ENCODE data around the gene CCDC3.
"Not testable (repeated sequence)": the region's sequence is repeated elsewhere in the genome, so short reads cannot be mapped to it uniquely, and the experiment has no call there.

Gene CCDC3

DNA sequence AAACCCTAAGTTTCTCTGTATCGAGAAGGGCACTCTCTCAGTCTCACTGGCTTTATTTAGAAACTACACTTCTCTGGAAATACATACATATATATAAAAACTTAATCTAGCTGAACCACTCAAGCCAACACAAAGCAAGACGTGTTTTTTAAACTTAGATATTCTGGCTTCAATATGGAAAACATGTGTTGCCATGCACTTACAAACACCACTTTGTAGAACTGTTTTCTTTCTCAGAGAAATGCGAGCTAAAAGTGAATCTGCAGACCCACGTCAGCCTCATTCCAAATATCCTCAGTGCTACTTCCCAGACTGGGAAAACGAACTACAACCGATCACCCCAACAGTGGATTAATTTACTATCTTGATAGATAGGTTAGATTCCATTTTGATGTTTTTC, 1.7 kb downstream of the CCDC3 start:
- no peak for DNase-seq

DNA sequence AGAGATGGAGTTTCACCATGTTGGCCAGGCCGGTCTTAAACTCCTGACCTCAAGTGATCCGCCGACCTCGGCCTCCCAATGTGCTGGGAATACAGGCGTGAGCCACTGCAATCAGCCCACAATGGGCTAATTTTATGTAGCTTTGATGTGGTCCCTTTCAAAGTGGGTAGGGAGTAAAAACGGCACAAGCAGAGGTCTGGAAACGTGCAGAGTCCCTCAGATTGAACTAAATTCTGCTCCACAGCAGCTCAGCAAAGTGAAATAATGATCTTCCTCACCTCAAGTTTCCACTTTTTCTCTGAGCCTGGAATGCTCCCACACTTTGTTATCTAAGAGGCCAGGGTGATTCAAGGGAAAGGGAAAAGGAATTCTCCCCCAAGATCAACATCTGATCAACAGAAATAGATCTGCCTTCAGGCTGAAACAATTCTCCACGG, 6.1 kb downstream of the CCDC3 start:
- DNase-seq: no peak

- DNase-seq: no peak
Measured at GRCh38 chr10:12993595-12993994, 7.9 kb downstream of the CCDC3 start.

DNA sequence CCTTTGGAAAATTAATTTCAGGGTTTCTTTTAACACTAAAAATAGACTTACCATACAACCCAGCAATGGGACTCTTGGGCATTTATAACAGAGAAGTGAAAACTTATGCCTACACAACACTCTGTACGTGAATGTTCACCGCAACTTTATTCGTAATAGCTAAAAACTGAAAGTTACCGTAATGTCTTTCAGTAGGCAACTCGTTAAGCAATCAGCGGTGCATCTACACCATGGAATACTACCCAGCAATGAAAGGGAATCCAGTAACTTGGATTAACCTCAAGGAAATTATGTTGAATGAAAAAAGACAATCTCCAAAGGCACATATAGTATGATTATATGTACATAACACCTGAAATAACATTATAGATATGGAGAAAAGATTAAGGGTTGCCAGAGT, 16.2 kb downstream of the CCDC3 start:
- no peak for DNase-seq

- no peak for DNase-seq
Measured at GRCh38 chr10:12984165-12984747, 17.3 kb downstream of the CCDC3 start.

GRCh38 chr10:12983568-12983967, 17.9 kb downstream of the CCDC3 start:
- not testable (repeated sequence) for DNase-seq

DNA sequence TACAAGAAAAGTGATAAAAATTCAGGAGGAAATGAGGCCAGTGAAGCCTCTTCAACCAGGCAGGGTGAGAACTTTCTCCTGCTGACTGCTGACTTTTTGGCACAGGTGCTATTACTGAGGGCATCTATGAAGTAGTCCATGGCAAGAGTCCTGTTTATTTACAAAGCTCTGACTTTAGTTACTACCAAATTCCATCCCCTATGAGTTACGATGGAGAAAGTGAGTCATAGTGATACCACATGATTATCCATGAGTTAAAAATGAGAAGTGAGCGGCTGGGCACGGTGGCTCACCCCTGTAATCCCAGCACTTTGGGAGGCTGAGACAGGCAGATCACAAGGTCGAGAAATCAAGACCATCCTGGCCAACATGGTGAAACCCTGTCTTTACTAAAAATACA, 19.9 kb downstream of the CCDC3 start:
- DNase-seq: no peak

DNA sequence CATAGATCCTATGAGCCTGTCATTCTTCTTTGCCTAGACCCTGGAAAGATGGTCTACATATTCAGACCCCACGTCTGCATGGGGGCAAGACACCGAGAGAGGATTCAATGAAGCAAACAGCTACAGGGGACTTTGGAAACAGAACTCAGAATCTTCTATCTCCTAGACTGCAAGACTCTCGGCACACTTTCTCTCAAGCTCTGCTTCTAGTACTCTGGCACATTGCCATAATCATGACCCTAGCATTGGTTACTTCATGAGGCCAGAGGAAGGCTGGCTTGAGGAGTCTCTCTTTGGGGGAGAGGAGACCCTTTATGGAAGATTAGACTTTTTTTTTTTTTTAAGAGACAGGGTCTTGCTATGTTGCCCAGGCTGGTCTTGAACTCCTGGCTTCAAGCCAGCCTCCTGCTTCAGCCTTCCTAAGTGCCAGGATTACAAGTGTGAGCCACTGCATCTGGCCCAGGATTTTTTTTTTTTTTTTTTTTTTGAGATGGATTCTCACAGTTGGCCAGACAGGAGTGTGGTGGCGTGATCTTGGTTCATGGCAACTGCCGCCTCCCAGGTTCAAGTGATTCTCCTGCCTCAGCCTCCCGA, 20.7 kb downstream of the CCDC3 start:
- DNase-seq: no peak

GRCh38 chr10:12980102-12980661, 21.3 kb downstream of the CCDC3 start:
- no peak for DNase-seq

GRCh38 chr10:12978891-12979290, 22.6 kb downstream of the CCDC3 start:
- DNase-seq: no peak

GRCh38 chr10:12975906-12976305, 25.6 kb downstream of the CCDC3 start:
- no peak for DNase-seq

DNA sequence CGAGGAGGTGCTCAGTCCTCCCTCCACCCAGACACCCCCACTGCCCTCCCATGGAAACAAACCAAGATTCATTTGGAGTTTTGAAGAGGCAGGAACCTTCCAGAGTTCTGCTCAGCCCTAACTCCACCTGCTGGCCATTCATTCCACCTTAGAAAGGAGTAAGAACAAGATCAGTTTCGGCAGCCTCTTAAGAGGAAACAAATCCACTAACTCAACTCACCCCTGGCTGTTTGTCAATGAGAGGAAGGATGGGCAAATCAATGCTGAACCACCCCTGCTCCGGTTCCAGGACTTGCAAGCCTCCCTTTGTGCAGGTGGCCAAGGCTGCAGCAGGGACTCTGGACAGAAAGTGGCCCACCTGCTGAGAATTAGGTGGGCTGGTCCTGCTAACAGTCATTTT, 26.2 kb downstream of the CCDC3 start:
- DNase-seq: no peak

GRCh38 chr10:12974491-12975199, 26.9 kb downstream of the CCDC3 start:
- no peak for DNase-seq

GRCh38 chr10:12974078-12974477, 27.4 kb downstream of the CCDC3 start:
- no peak for DNase-seq

- DNase-seq: no peak
Measured at GRCh38 chr10:12973149-12973718, 28.3 kb downstream of the CCDC3 start.

DNA sequence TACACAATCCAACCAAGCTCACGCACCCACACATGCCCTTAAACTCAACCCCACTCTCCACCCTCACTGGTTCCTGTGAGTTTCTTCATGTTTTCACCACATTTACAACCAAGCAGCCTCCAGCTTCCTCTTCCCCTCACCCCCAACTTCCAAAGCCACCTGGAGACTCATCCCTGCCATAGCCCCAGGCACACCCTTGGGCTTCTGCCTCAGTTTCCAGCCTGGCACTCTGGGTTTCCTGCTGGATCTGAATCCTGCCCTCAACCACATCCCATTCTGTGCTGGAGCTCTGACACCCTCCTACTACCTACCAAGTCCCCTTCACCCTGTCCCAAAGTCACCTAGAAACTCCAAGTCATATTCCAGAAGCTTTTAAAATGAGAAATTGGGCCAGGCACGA, 29.4 kb downstream of the CCDC3 start:
- no peak for DNase-seq

DNA sequence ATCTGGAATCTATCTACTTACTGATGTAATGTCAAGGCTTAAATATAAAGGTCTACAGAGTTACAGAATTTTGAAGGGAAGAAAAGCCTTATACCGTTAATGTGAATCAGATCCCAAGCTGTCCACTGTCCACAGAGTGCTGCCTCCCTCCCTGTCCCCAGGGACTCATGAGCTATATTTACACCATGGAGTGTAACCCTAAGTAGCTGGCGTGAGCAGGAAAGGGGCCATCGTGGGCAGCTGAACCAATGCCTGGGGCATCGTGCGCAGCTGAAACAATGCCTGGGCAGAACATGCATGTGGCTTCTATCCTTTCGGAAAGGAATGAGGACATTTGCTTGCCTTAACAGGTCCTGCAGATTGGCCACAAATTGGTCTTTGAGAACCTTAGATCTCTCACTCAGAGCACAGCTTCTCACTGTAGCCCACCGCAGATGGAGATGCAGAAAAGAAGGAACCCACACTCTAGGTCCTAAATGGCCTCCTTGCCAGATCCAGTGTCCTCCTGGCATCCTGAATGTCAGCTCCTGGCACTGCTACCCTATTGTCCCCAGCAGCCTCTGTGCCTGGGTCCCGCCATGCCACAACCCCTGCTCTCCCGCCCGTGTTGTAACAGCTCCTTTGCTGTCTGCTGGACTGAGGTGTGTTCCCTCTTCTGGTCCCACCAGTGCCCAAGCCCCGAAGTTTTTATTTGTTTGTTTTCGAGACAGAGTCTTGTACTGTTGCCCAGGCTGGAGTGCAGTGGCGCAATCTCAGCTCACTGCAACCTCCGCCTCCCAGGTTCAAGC, 30.3 kb downstream of the CCDC3 start:
- no peak for DNase-seq

- DNase-seq: no peak
Measured at GRCh38 chr10:12969951-12970350, 31.6 kb downstream of the CCDC3 start.

- no peak for DNase-seq
Measured at GRCh38 chr10:12966067-12966466, 35.4 kb downstream of the CCDC3 start.

DNA sequence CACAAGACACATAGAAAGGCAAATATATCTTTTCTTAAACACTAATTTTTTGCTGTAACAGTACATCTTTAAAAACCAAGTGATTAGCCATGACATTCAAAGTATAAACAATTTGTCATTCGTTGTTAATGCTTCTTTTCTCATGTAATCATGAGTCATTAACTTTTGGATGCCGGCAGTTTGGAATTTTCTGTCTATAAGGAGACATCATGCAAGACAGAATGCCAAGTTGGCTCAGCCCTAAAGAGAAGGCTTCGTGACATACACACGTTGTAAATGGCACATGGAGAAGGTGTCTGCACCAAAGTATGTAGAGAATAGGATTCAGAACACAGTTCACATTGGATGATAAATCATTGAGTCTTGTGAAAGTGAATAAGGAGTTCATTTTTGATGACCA, 35.9 kb downstream of the CCDC3 start:
- DNase-seq: no peak

DNA sequence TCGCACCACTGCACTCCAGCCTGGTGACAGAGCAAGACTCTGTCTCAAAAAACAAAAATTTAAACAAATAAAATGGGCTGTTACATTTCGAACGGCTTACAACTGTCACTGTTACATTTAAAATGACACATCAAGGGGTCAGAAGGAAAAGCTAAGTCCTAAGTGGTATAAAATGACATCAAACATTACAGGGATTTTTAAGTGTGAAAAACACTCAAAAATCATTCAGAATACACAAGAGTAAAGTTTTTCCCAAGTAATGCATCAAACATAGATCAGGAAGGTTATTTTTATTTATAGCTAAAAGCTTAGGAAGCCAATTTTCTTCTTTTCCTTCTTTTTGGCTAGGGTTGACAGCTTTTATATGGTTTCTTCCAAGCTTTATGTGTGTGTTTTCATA, 39.0 kb downstream of the CCDC3 start:
- no peak for DNase-seq

DNA sequence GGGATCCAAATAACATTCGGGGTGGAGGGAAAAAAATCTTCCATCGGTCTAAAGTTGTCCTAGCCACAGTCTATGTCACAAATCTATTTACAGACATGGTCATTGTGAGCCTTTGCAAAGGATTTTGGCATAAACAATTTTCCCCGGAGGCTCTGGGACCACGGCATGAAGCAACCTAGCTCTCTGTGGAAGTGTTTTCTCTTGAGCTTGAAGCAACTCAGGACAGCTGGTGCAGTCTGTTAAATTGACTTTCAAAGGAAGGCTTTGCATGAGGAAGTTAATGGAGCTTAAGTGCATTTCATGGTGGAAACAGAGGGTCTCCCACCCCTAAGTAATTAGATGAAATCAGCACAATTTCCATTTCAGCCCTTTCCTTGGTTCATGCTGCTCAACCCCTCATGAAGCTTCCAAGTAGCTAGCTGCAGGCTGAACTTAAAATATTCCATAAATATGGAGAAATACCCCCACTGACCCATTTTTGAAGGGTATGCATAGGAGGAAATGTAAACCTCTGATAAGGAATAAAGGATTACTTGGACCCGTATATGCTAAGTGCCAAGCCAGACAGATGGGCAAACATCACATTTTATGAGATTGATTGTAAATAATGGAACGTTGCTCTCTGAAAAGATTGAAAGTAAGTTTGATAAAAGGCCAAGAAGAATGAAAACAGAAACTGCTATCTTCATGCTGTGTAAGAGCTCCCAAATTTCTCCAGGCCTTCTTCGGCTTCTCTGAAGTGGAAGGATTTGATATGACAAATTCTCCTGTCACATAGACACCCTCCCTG, 39.9 kb downstream of the CCDC3 start:
- no peak for DNase-seq

Measured in CD4-positive, alpha-beta T cell treated with Interleukin-17A for 4 hours (primary cell).